IMR-90 (cell line): ENCODE measurements around the gene ZBTB22.

Experiments
- BHLHE40 ChIP-seq: fragments of 150-350 bp; IDR thresholded peaks from 2 replicates; pipeline ENCODE4 v1.6.1; 2016; ENCODE audit warnings: mild to moderate bottlenecking, low read depth, low read length
- CHD1 ChIP-seq: IDR thresholded peaks from 2 replicates; pipeline ENCODE4 v1.6.1; 2012; ENCODE audit warnings: low read depth, low read length, improper control_type of control experiment
- FOS ChIP-seq: fragments of 150-350 bp; IDR thresholded peaks from 2 replicates; pipeline ENCODE4 v1.6.1; 2016; ENCODE audit warnings: low read depth, low read length
- MAFK ChIP-seq: IDR thresholded peaks from 2 replicates; pipeline ENCODE4 v1.6.1; 2012; ENCODE audit warnings: low read depth, low read length, improper control_type of control experiment
- MAZ ChIP-seq: IDR thresholded peaks from 2 replicates; pipeline ENCODE4 v1.6.1; 2012; ENCODE audit warnings: low read depth, mild to moderate bottlenecking, low read length, improper control_type of control experiment, moderate library complexity, borderline replicate concordance
- MXI1 ChIP-seq: IDR thresholded peaks from 2 replicates; pipeline ENCODE4 v1.6.1; 2012; ENCODE audit warnings: low read depth, mild to moderate bottlenecking, low read length, moderate library complexity, borderline replicate concordance
- POLR2A ChIP-seq: IDR thresholded peaks from 2 replicates; pipeline ENCODE4 v1.6.1; 2012; ENCODE audit warnings: mild to moderate bottlenecking, low read depth, low read length
- SMC3 ChIP-seq: fragments of 150-350 bp; IDR thresholded peaks from 2 replicates; pipeline ENCODE4 v1.6.1; 2016; ENCODE audit warnings: low read depth, mild to moderate bottlenecking, antibody characterized with exemption, low read length, moderate library complexity
- TF ChIP-seq, protein P1 (sequence below): conservative IDR thresholded peaks from 2 replicates; pipeline ENCODE4 v1.5.1; 2012; ENCODE audit warnings: mild to moderate bottlenecking, low read depth, low read length, improper control_type of control experiment
- TF ChIP-seq, protein P2 (sequence below): fragments of 150-350 bp; IDR thresholded peaks from 2 replicates; pipeline ENCODE4 v1.6.1; 2017; ENCODE audit warnings: mild to moderate bottlenecking, antibody characterized with exemption, low read length, low read depth

DNA sequence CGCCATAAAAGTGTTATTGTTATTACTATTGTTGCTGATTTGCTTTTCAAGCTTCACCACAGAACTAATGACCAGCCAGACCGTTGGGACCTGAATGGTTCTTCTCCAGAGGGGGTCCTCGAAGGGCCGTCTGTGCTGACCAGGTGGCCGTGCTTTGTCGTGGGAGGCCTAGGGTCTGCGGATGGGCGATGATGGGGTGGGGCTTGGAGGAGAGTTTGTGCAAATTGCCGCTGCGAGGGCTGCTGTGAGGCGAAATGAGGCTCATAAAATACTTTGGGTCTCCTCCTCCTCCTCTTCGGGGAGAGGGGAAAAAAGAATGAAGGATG, 6.0 kb upstream of the ZBTB22 start:
- TF ChIP-seq CHD1 (no peak), POLR2A (no peak), BHLHE40 (no peak), SMC3 (no peak), MAZ (no peak), MAFK (no peak), FOS (no peak), MXI1 (no peak)
- TF ChIP-seq, protein P1, sequence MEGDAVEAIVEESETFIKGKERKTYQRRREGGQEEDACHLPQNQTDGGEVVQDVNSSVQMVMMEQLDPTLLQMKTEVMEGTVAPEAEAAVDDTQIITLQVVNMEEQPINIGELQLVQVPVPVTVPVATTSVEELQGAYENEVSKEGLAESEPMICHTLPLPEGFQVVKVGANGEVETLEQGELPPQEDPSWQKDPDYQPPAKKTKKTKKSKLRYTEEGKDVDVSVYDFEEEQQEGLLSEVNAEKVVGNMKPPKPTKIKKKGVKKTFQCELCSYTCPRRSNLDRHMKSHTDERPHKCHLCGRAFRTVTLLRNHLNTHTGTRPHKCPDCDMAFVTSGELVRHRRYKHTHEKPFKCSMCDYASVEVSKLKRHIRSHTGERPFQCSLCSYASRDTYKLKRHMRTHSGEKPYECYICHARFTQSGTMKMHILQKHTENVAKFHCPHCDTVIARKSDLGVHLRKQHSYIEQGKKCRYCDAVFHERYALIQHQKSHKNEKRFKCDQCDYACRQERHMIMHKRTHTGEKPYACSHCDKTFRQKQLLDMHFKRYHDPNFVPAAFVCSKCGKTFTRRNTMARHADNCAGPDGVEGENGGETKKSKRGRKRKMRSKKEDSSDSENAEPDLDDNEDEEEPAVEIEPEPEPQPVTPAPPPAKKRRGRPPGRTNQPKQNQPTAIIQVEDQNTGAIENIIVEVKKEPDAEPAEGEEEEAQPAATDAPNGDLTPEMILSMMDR, result no peak
- TF ChIP-seq, protein P2, sequence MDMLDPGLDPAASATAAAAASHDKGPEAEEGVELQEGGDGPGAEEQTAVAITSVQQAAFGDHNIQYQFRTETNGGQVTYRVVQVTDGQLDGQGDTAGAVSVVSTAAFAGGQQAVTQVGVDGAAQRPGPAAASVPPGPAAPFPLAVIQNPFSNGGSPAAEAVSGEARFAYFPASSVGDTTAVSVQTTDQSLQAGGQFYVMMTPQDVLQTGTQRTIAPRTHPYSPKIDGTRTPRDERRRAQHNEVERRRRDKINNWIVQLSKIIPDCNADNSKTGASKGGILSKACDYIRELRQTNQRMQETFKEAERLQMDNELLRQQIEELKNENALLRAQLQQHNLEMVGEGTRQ, result no peak
